ENCODE results near the gene ATOH8. TPM values are rescaled to one million over a fixed set of nuclear protein-coding genes. Genes with fewer than 3 reads are reported as not detected.
A peak's percentile ranks its signal among the peaks of the same experiment; 100 is the strongest.

ATOH8 gene
- total RNA-seq, 4 donors from 2014 or later: 82.8 to 260 (median 167) TPM

GRCh38 chr2:85756822-85757435, 3.1 kb downstream of the ATOH8 start:
- H3K4me1 ChIP-seq: peaks cover 61 to 66% of the 10 kb centered on the region in 2 donors
- peak overlapping the region in 1 of 3 donors; percentile 96 for H3K4me3 ChIP-seq (replicated peaks in 1 of 3)
- intact Hi-C loops (cut with DNase I): no loop called here
- DNase-seq: peak; percentile 58 to 61
- no peaks in the 10 kb centered on the region for H3K9me3 ChIP-seq
- peak overlapping the region; percentile 97 to 99 (median 99) for H3K27ac ChIP-seq
- WGBS, 2 donors: 45 to 60% methylated on average over 9 of the region's 9 CpGs
- no peaks in the 10 kb centered on the region for H3K27me3 ChIP-seq
- TF ChIP-seq POLR2A (IDR thresholded peaks at IDR 0.05) (peak in 1 of 2 donors; percentile 57), CTCF (IDR thresholded peaks at IDR 0.05) (no peak)
- H3K36me3 ChIP-seq: peaks cover 4 to 42% of the 10 kb centered on the region in 2 donors

GRCh38 chr2:85757860-85758259, 4.1 kb downstream of the ATOH8 start:
- WGBS, 2 donors: 90 to 92% methylated on average over 5 of the region's 5 CpGs
- H3K4me3 ChIP-seq (replicated peaks in 1 of 3): peak overlapping the region in 1 of 3 donors; percentile 96
- DNase-seq: no peak
- peaks cover 4 to 42% of the 10 kb centered on the region in 2 donors for H3K36me3 ChIP-seq
- intact Hi-C loops (cut with DNase I): no loop called here
- H3K4me1 ChIP-seq: peaks cover 61 to 69% of the 10 kb centered on the region in 2 donors
- no peak for TF ChIP-seq CTCF (IDR thresholded peaks at IDR 0.05)
- TF ChIP-seq POLR2A (IDR thresholded peaks at IDR 0.05): no peak
- no peaks in the 10 kb centered on the region for H3K9me3 ChIP-seq
- peak overlapping the region; percentile 97 to 99 (median 99) for H3K27ac ChIP-seq
- H3K27me3 ChIP-seq: no peaks in the 10 kb centered on the region

- Histone ChIP-seq H3K27me3 (no peaks in the 10 kb centered on the region), H3K4me3 (replicated peaks in 1 of 3) (peak overlapping the region in 1 of 3 donors; percentile 96), H3K27ac (peak overlapping the region; percentile 54 to 99 (median 99)), H3K9me3 (no peaks in the 10 kb centered on the region), H3K36me3 (peaks cover 4 to 42% of the 10 kb centered on the region in 2 donors), H3K4me1 (peaks cover 68 to 76% of the 10 kb centered on the region in 2 donors)
- no peak for DNase-seq
- TF ChIP-seq CTCF (IDR thresholded peaks at IDR 0.05) (no peak), POLR2A (IDR thresholded peaks at IDR 0.05) (no peak)
- intact Hi-C loops (cut with DNase I): no loop called here
- WGBS, 2 donors: 85 to 89% methylated on average over 9 to 18 of the region's 19 CpGs
These were observed 4.8 kb downstream of the ATOH8 start for GRCh38 chr2:85758361-85759256.

GRCh38 chr2:85759257-85759613, 5.4 kb downstream of the ATOH8 start:
- Histone ChIP-seq H3K4me3 (replicated peaks in 1 of 3) (peak overlapping the region in 1 of 3 donors; percentile 96), H3K4me1 (peaks cover 74 to 82% of the 10 kb centered on the region in 2 donors)

More at GRCh38 chr2:85759257-85759613, 5.4 kb downstream of the ATOH8 start:
- TF ChIP-seq CTCF (IDR thresholded peaks at IDR 0.05) (no peak), POLR2A (IDR thresholded peaks at IDR 0.05) (no peak)
- no peak for DNase-seq
- intact Hi-C loops (cut with DNase I): no loop called here
- H3K36me3 ChIP-seq: peaks cover 4 to 45% of the 10 kb centered on the region in 2 donors
- peak overlapping the region in 2 of 3 donors; percentile 99 for H3K27ac ChIP-seq
- WGBS, 2 donors: 93% methylated on average over 3 of the region's 5 CpGs; no CpG with 5 or more reads in 1 of the 2 donors
- no peaks in the 10 kb centered on the region for H3K27me3 ChIP-seq
- no peaks in the 10 kb centered on the region for H3K9me3 ChIP-seq

All from thyroid gland (tissue), 4 donors.